SK-N-SH (cell line): ENCODE results near the gene ACBD6. TPM values are rescaled to one million over a fixed set of nuclear protein-coding genes. Genes with fewer than 3 reads are reported as not detected.

ENCODE experiments used
- CTCF ChIA-PET: fragments of 300-600, 350-600 bp; formaldehyde crosslinking; extraction: SDS; loops from one replicate; lab custom pipeline; 2021; lab: Yijun Ruan, JAX
- POLR2A ChIA-PET: fragments of 350-600 bp; sonication (Branson Sonifier 250); formaldehyde crosslinking; extraction: SDS; loops from one replicate; lab custom pipeline; 2020; ENCODE audit warnings: antibody characterized with exemption, inconsistent platforms; lab: Yijun Ruan, JAX
- DNase-seq: peaks from one replicate; pipeline ENCODE4 v3.0.0; 2012
- H2AFZ ChIP-seq: fragments of 200-600 bp; sonication (generic); 2 replicates; pipeline ENCODE4 v1.8.1; 2016; ENCODE audit warnings: antibody characterized with exemption, mild to moderate bottlenecking, low read depth
- H3F3A ChIP-seq: fragments of 200-600 bp; sonication (generic); replicated peaks from 2 replicates; pipeline ENCODE3; 2016; ENCODE audit warnings: antibody characterized with exemption, mild to moderate bottlenecking; ENCODE audit not compliant: insufficient read depth
- H3K27ac ChIP-seq, 2 experiments: fragments of 200-500 bp in 1 of 2; fragments of 200-600 bp in 1 of 2; sonication (Bioruptor generic) in 1 of 2; sonication (generic), shearing (Covaris generic) in 1 of 2; 2 replicates each; pipeline versions ENCODE4 v1.5.1 to v1.6.1; 2014 to 2016; ENCODE audit warnings: low read depth in 2 of 2, inconsistent platforms in 1 of 2, low read length in 1 of 2, mild to moderate bottlenecking in 1 of 2, mixed read lengths in 1 of 2
- H3K27me3 ChIP-seq: fragments of 200-600 bp; sonication (generic), shearing (Covaris generic); 2 replicates; pipeline ENCODE4 v1.6.1; 2016; ENCODE audit warnings: mixed run types; ENCODE audit not compliant: insufficient read depth
- H3K36me3 ChIP-seq, 2 experiments: fragments of 200-500 bp in 1 of 2; fragments of 200-600 bp in 1 of 2; sonication (Bioruptor generic) in 1 of 2; sonication (generic) in 1 of 2; replicated peaks in 1 of 2; 2 replicates each; pipeline versions ENCODE3 to v1.5.1; 2014 to 2016; ENCODE audit warnings: low read length in 1 of 2, mild to moderate bottlenecking in 1 of 2; ENCODE audit not compliant: insufficient read depth in 2 of 2, control insufficient read depth in 1 of 2
- H3K4me1 ChIP-seq, 2 experiments: fragments of 200-500 bp in 1 of 2; fragments of 200-600 bp in 1 of 2; sonication (Bioruptor generic) in 1 of 2; sonication (generic), shearing (Covaris generic) in 1 of 2; 2 replicates each; pipeline versions ENCODE4 v1.5.1 to v1.6.1; 2014 to 2016; ENCODE audit warnings: low read depth in 1 of 2, low read length in 1 of 2, mixed run types in 1 of 2; ENCODE audit not compliant: insufficient read depth in 2 of 2, control insufficient read depth in 1 of 2
- H3K4me2 ChIP-seq: fragments of 200-600 bp; sonication (generic), shearing (Covaris generic); 2 replicates; pipeline ENCODE4 v1.6.1; 2017; ENCODE audit warnings: mixed run types
- H3K4me3 ChIP-seq, 2 experiments: fragments of 200-500 bp in 1 of 2; fragments of 200-600 bp in 1 of 2; sonication (Bioruptor generic) in 1 of 2; sonication (generic), shearing (Covaris generic) in 1 of 2; 2 replicates each; pipeline versions ENCODE4 v1.5.1 to v1.8.1; 2014 to 2016; ENCODE audit warnings: low read depth in 2 of 2, inconsistent platforms in 1 of 2, low read length in 1 of 2, mild to moderate bottlenecking in 1 of 2, mixed read lengths in 1 of 2, moderate library complexity in 1 of 2
- H3K79me2 ChIP-seq: fragments of 200-600 bp; sonication (generic); 2 replicates; pipeline ENCODE4 v1.8.1; 2017; ENCODE audit warnings: mild to moderate bottlenecking; ENCODE audit not compliant: insufficient read depth
- H3K9ac ChIP-seq: fragments of 200-600 bp; sonication (generic); 2 replicates; pipeline ENCODE4 v1.6.1; 2017; ENCODE audit warnings: mixed run types
- H3K9me2 ChIP-seq: fragments of 200-600 bp; sonication (generic); 2 replicates; pipeline ENCODE4 v1.6.1; 2017; ENCODE audit warnings: mixed run types
- H3K9me3 ChIP-seq: fragments of 200-600 bp; sonication (generic); 2 replicates; pipeline ENCODE4 v1.6.1; 2017; ENCODE audit warnings: mixed run types, mild to moderate bottlenecking, moderate library complexity
- H4K20me1 ChIP-seq: fragments of 200-600 bp; sonication (generic); 2 replicates; pipeline ENCODE4 v1.6.1; 2017; ENCODE audit warnings: mild to moderate bottlenecking, mixed run types; ENCODE audit not compliant: insufficient read depth
- FOSL2 ChIP-seq: IDR thresholded peaks from 2 replicates; pipeline ENCODE4 v1.4.0; 2012; ENCODE audit warnings: low read depth, mild to moderate bottlenecking, moderate library complexity, borderline replicate concordance
- FOXJ3 ChIP-seq: sonication (generic); formaldehyde crosslinking; IDR thresholded peaks from 2 replicates; pipeline ENCODE4 v1.5.1; 2020; ENCODE audit warnings: mild to moderate bottlenecking, missing genetic modification reagents
- GABPA ChIP-seq: IDR thresholded peaks from 2 replicates; pipeline ENCODE4 v1.4.0; 2012; ENCODE audit warnings: low read depth, mild to moderate bottlenecking
- IRF3 ChIP-seq: fragments of 150-350 bp; IDR thresholded peaks from 2 replicates; pipeline ENCODE4 v1.6.1; 2016; ENCODE audit warnings: mild to moderate bottlenecking, low read depth, low read length
- MXI1 ChIP-seq: IDR thresholded peaks from 2 replicates; pipeline ENCODE4 v1.6.1; 2012; ENCODE audit warnings: mild to moderate bottlenecking, low read depth, low read length, improper control_type of control experiment
- NRF1 ChIP-seq: IDR thresholded peaks from 2 replicates; pipeline ENCODE4 v1.6.1; 2012; ENCODE audit warnings: low read depth, mild to moderate bottlenecking, low read length
- POLR2AphosphoS5 ChIP-seq: IDR thresholded peaks from 2 replicates; pipeline ENCODE4 v1.6.1; 2012; ENCODE audit warnings: low read depth, low read length
- RCOR1 ChIP-seq: fragments of 150-350 bp; IDR thresholded peaks from 2 replicates; pipeline ENCODE4 v1.6.1; 2017; ENCODE audit warnings: antibody characterized with exemption, low read length
- RFX5 ChIP-seq: IDR thresholded peaks from 2 replicates; pipeline ENCODE4 v1.6.1; 2012; ENCODE audit warnings: mild to moderate bottlenecking, improper control_type of control experiment, low read length
- RXRA ChIP-seq: IDR thresholded peaks from 2 replicates; pipeline ENCODE4 v1.4.0; 2012; ENCODE audit warnings: low read depth, mild to moderate bottlenecking, borderline replicate concordance
- SMC3 ChIP-seq: IDR thresholded peaks from 2 replicates; pipeline ENCODE4 v1.6.1; 2012; ENCODE audit warnings: low read depth, low read length, improper control_type of control experiment
- TCF12 ChIP-seq: IDR thresholded peaks from 2 replicates; pipeline ENCODE4 v1.4.0; 2012
- TEAD4 ChIP-seq: IDR thresholded peaks from 2 replicates; pipeline ENCODE4 v1.4.0; 2012; ENCODE audit warnings: mild to moderate bottlenecking, borderline replicate concordance; ENCODE audit not compliant: insufficient read depth
- YY1 ChIP-seq: IDR thresholded peaks from 2 replicates; pipeline ENCODE4 v1.4.0; 2012; ENCODE audit warnings: low read depth, mild to moderate bottlenecking
- WGBS: methylation state at CpG from one replicate; pipeline ENCODE4 v1.1.6; 2017; ENCODE audit warnings: low lambda C conversion rate; 5-methylcytosine and 5-hydroxymethylcytosine counted together
- polyA plus RNA-seq, 3 experiments: library from polyadenylated mRNA; depleted of rRNA; stranded (reverse); fragments of >200 nt; gene quantifications; 2 replicates each; pipeline ENCODE4 v1.2.3, GENCODE V29; 2012
- TF ChIP-seq, protein P1 (sequence below): IDR thresholded peaks from 2 replicates; pipeline ENCODE4 v1.6.1; 2012; ENCODE audit warnings: mild to moderate bottlenecking, low read depth, low read length, moderate library complexity
- TF ChIP-seq, protein P2 (sequence below): fragments of 200-600 bp; sonication (generic); IDR thresholded peaks from 2 replicates; pipeline ENCODE4 v1.6.1; 2017; ENCODE audit warnings: antibody characterized with exemption, mild to moderate bottlenecking, moderate library complexity

Gene ACBD6
- polyA plus RNA-seq, 1 of the 3 experiments (the other 2 are of a cell fraction): 60.9 TPM

GRCh38 chr1:180283098-180283497 is 219.3 kb downstream of the ACBD6 start:
- peaks cover 20 to 50% of the 10 kb centered on the region in 2 experiments for H3K36me3 ChIP-seq
- WGBS: 97% methylated on average over 4 of the region's 4 CpGs
- H3K4me3 ChIP-seq: no peak overlapping the region
- no peak overlapping the region for H3K27ac ChIP-seq
- DNase-seq: no peak
- no peak for TF ChIP-seq RCOR1
- TF ChIP-seq FOSL2: no peak
- TF ChIP-seq YY1: no peak
- TF ChIP-seq, protein P1, sequence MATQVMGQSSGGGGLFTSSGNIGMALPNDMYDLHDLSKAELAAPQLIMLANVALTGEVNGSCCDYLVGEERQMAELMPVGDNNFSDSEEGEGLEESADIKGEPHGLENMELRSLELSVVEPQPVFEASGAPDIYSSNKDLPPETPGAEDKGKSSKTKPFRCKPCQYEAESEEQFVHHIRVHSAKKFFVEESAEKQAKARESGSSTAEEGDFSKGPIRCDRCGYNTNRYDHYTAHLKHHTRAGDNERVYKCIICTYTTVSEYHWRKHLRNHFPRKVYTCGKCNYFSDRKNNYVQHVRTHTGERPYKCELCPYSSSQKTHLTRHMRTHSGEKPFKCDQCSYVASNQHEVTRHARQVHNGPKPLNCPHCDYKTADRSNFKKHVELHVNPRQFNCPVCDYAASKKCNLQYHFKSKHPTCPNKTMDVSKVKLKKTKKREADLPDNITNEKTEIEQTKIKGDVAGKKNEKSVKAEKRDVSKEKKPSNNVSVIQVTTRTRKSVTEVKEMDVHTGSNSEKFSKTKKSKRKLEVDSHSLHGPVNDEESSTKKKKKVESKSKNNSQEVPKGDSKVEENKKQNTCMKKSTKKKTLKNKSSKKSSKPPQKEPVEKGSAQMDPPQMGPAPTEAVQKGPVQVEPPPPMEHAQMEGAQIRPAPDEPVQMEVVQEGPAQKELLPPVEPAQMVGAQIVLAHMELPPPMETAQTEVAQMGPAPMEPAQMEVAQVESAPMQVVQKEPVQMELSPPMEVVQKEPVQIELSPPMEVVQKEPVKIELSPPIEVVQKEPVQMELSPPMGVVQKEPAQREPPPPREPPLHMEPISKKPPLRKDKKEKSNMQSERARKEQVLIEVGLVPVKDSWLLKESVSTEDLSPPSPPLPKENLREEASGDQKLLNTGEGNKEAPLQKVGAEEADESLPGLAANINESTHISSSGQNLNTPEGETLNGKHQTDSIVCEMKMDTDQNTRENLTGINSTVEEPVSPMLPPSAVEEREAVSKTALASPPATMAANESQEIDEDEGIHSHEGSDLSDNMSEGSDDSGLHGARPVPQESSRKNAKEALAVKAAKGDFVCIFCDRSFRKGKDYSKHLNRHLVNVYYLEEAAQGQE: no peak
- TF ChIP-seq MXI1: no peak
- TF ChIP-seq IRF3: no peak
- no peak for TF ChIP-seq SMC3
- TF ChIP-seq, protein P2, sequence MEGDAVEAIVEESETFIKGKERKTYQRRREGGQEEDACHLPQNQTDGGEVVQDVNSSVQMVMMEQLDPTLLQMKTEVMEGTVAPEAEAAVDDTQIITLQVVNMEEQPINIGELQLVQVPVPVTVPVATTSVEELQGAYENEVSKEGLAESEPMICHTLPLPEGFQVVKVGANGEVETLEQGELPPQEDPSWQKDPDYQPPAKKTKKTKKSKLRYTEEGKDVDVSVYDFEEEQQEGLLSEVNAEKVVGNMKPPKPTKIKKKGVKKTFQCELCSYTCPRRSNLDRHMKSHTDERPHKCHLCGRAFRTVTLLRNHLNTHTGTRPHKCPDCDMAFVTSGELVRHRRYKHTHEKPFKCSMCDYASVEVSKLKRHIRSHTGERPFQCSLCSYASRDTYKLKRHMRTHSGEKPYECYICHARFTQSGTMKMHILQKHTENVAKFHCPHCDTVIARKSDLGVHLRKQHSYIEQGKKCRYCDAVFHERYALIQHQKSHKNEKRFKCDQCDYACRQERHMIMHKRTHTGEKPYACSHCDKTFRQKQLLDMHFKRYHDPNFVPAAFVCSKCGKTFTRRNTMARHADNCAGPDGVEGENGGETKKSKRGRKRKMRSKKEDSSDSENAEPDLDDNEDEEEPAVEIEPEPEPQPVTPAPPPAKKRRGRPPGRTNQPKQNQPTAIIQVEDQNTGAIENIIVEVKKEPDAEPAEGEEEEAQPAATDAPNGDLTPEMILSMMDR: no peak
- TF ChIP-seq POLR2AphosphoS5: no peak
- no peak for TF ChIP-seq RXRA
- no peak for TF ChIP-seq NRF1
- no peak for TF ChIP-seq RFX5
- no peak for TF ChIP-seq TEAD4
- no peak for TF ChIP-seq GABPA
- no peak for TF ChIP-seq TCF12
- no peak for TF ChIP-seq FOXJ3 (CRISPR knock-in tag)
- H3K9me2 ChIP-seq: no peaks in the 10 kb centered on the region
- POLR2A ChIA-PET: no interaction called here
- no peaks in the 10 kb centered on the region for H3K27me3 ChIP-seq
- CTCF ChIA-PET: interaction anchor here (0.6 to 1.1 kb wide), 3 partner anchors 140 to 200 kb away, joined by 3 to 4 read pairs (median 3); no protein-coding TSS in a partner anchor
- no peak overlapping the region for H3K9ac ChIP-seq
- no peak overlapping the region for H2AFZ ChIP-seq
- H3K4me2 ChIP-seq: no peak overlapping the region
- no peaks in the 10 kb centered on the region for H3K9me3 ChIP-seq
- H3K79me2 ChIP-seq: no peaks in the 10 kb centered on the region
- H4K20me1 ChIP-seq: no peaks in the 10 kb centered on the region
- peaks cover 0 to 9% of the 10 kb centered on the region in 2 experiments; a peak in 2 of 4 replicates for H3K4me1 ChIP-seq
- H3F3A ChIP-seq: no peaks in the 10 kb centered on the region
